ENCODE data around the gene SAA4.
"Not testable (repeated sequence)": the region's sequence is repeated elsewhere in the genome, so short reads cannot be mapped to it uniquely, and the experiment has no call there.

SAA4 gene

GRCh38 chr11:18246379-18247190, 10.0 kb upstream of the SAA4 start:
- not testable (repeated sequence) for DNase-seq (ENCODE audit: low spot score)

- DNase-seq (ENCODE audit: low spot score) = no peak
Measured at GRCh38 chr11:18245396-18245795, 8.8 kb upstream of the SAA4 start.

GRCh38 chr11:18243783-18244362, 7.3 kb upstream of the SAA4 start:
- peak; percentile 70 for DNase-seq (ENCODE audit: low spot score)

- no peak for DNase-seq (ENCODE audit: low spot score)
Measured at GRCh38 chr11:18239655-18240054, 3.1 kb upstream of the SAA4 start.

GRCh38 chr11:18235394-18236334, 938 bp downstream of the SAA4 start:
- DNase-seq (ENCODE audit: low spot score) = no peak

- no peak for DNase-seq (ENCODE audit: low spot score)
Measured at GRCh38 chr11:18233912-18234311, 2.7 kb downstream of the SAA4 start.

- DNase-seq (ENCODE audit: low spot score) = no peak
Measured at GRCh38 chr11:18230859-18231258, 5.7 kb downstream of the SAA4 start.

- no peak for DNase-seq (ENCODE audit: low spot score)
Measured at GRCh38 chr11:18229501-18229900, 7.1 kb downstream of the SAA4 start.

GRCh38 chr11:18225913-18226312, 10.7 kb downstream of the SAA4 start:
- DNase-seq (ENCODE audit: low spot score) = no peak

- no peak for DNase-seq (ENCODE audit: low spot score)
Measured at GRCh38 chr11:18223591-18224387, 12.8 kb downstream of the SAA4 start.

GRCh38 chr11:18222814-18223421, 13.7 kb downstream of the SAA4 start:
- DNase-seq (ENCODE audit: low spot score) = no peak

- no peak for DNase-seq (ENCODE audit: low spot score)
Measured at GRCh38 chr11:18221274-18221876, 15.2 kb downstream of the SAA4 start.

GRCh38 chr11:18209058-18209457, 27.5 kb downstream of the SAA4 start:
- DNase-seq (ENCODE audit: low spot score) = no peak

GRCh38 chr11:18204771-18205170, 31.8 kb downstream of the SAA4 start:
- DNase-seq (ENCODE audit: low spot score) = no peak

GRCh38 chr11:18204220-18204619, 32.4 kb downstream of the SAA4 start:
- DNase-seq (ENCODE audit: low spot score) = no peak

- DNase-seq (ENCODE audit: low spot score) = peak; percentile 82
Measured at GRCh38 chr11:18203723-18204122, 32.9 kb downstream of the SAA4 start.

GRCh38 chr11:18197738-18198137, 38.9 kb downstream of the SAA4 start:
- DNase-seq (ENCODE audit: low spot score) = not testable (repeated sequence)

GRCh38 chr11:18196532-18196931, 40.1 kb downstream of the SAA4 start:
- DNase-seq (ENCODE audit: low spot score) = no peak

GRCh38 chr11:18193010-18193409, 43.6 kb downstream of the SAA4 start:
- no peak for DNase-seq (ENCODE audit: low spot score)

GRCh38 chr11:18191376-18191775, 45.2 kb downstream of the SAA4 start:
- DNase-seq (ENCODE audit: low spot score) = no peak

Data from D341Med (cell line).